ENCODE data around the gene HOXD4. TPM values are rescaled to one million over a fixed set of nuclear protein-coding genes. Genes with fewer than 3 reads are reported as not detected.

Gene HOXD4
- total RNA-seq, 1 experiment from 2014 or later = not detected

- no TSS peak for BruUV-seq (replicated peaks)
- no peak for TF ChIP-seq CTCF (IDR thresholded peaks at IDR 0.05; ENCODE audit: unreplicated experiment)
- Mint-ChIP-seq H3K4me1 (ENCODE audit: low read depth, unreplicated experiment) (no peaks in the 10 kb centered on the region), H3K27me3 (ENCODE audit: unreplicated experiment) (no peaks in the 10 kb centered on the region), H3K27ac (ENCODE audit: unreplicated experiment) (no peak overlapping the region), H3K9me3 (ENCODE audit: low read depth, unreplicated experiment) (no peaks in the 10 kb centered on the region), H3K36me3 (ENCODE audit: insufficient read depth, unreplicated experiment) (no peaks in the 10 kb centered on the region), H3K4me3 (ENCODE audit: low read depth, unreplicated experiment) (no peak overlapping the region)
- CTCF ChIA-PET = interaction anchor here (0.9 kb wide), 2 partner anchors 1021 kb away, joined by 3 read pairs; no protein-coding TSS in a partner anchor
- no peak for DNase-seq
- intact Hi-C loops (cut with micrococcal nuclease; ENCODE audit: unreplicated experiment) = loop anchor here (1.0 to 10.0 kb wide), 7 partner anchors 425 to 1637 kb away; no protein-coding TSS in a partner anchor
These were observed 23.6 kb upstream of the HOXD4 start for GRCh38 chr2:176127774-176128072.

GRCh38 chr2:176128172-176128981 lies 23.0 kb upstream of the HOXD4 start:
- intact Hi-C loops (cut with micrococcal nuclease; ENCODE audit: unreplicated experiment) = loop anchor here (5.0 to 10.0 kb wide), 3 partner anchors 424 to 1636 kb away; no protein-coding TSS in a partner anchor
- no peak for TF ChIP-seq CTCF (IDR thresholded peaks at IDR 0.05; ENCODE audit: unreplicated experiment)
- BruUV-seq (replicated peaks) = no TSS peak
- Mint-ChIP-seq H3K9me3 (ENCODE audit: low read depth, unreplicated experiment) (no peaks in the 10 kb centered on the region), H3K27me3 (ENCODE audit: unreplicated experiment) (no peaks in the 10 kb centered on the region), H3K36me3 (ENCODE audit: insufficient read depth, unreplicated experiment) (no peaks in the 10 kb centered on the region), H3K4me3 (ENCODE audit: low read depth, unreplicated experiment) (no peak overlapping the region), H3K27ac (ENCODE audit: unreplicated experiment) (no peak overlapping the region), H3K4me1 (ENCODE audit: low read depth, unreplicated experiment) (no peaks in the 10 kb centered on the region)
- CTCF ChIA-PET = no interaction called here
- no peak for DNase-seq

GRCh38 chr2:176128982-176129796 lies 22.2 kb upstream of the HOXD4 start, which contains the start of gene HOXD8:
HOXD8 (plus strand) TSS chr2:176129705; CDS start chr2:176130367, 662 bp downstream.
- H3K4me1 Mint-ChIP-seq (ENCODE audit: low read depth, unreplicated experiment) = no peaks in the 10 kb centered on the region
- BruUV-seq (replicated peaks) = no TSS peak
- no peak for TF ChIP-seq CTCF (IDR thresholded peaks at IDR 0.05; ENCODE audit: unreplicated experiment)
- no peak within 1 kb of the TSS for H3K4me3 Mint-ChIP-seq (ENCODE audit: low read depth, unreplicated experiment)
- no peaks in the 10 kb centered on the region for H3K27me3 Mint-ChIP-seq (ENCODE audit: unreplicated experiment)
- no peak for DNase-seq
- H3K36me3 Mint-ChIP-seq (ENCODE audit: insufficient read depth, unreplicated experiment) = no peaks in the 10 kb centered on the region
- no peak within 1 kb of the TSS for H3K27ac Mint-ChIP-seq (ENCODE audit: unreplicated experiment)
- intact Hi-C loops (cut with micrococcal nuclease; ENCODE audit: unreplicated experiment) = loop anchor here (5.0 to 10.0 kb wide), 3 partner anchors 423 to 1636 kb away; no protein-coding TSS in a partner anchor
- no peaks in the 10 kb centered on the region for H3K9me3 Mint-ChIP-seq (ENCODE audit: low read depth, unreplicated experiment)
- CTCF ChIA-PET = no interaction called here

GRCh38 chr2:176129813-176130146 lies 21.6 kb upstream of the HOXD4 start:
- CTCF ChIA-PET = no interaction called here
- intact Hi-C loops (cut with micrococcal nuclease; ENCODE audit: unreplicated experiment) = loop anchor here (5.0 to 10.0 kb wide), 3 partner anchors 423 to 1635 kb away; no protein-coding TSS in a partner anchor
- DNase-seq = no peak
- no peaks in the 10 kb centered on the region for H3K36me3 Mint-ChIP-seq (ENCODE audit: insufficient read depth, unreplicated experiment)
- no peaks in the 10 kb centered on the region for H3K27me3 Mint-ChIP-seq (ENCODE audit: unreplicated experiment)
- no peaks in the 10 kb centered on the region for H3K4me1 Mint-ChIP-seq (ENCODE audit: low read depth, unreplicated experiment)
- BruUV-seq (replicated peaks) = no TSS peak
- H3K9me3 Mint-ChIP-seq (ENCODE audit: low read depth, unreplicated experiment) = no peaks in the 10 kb centered on the region
- no peak overlapping the region for H3K4me3 Mint-ChIP-seq (ENCODE audit: low read depth, unreplicated experiment)
- no peak for TF ChIP-seq CTCF (IDR thresholded peaks at IDR 0.05; ENCODE audit: unreplicated experiment)
- H3K27ac Mint-ChIP-seq (ENCODE audit: unreplicated experiment) = no peak overlapping the region

All from Calu3 (cell line).